Body of pancreas (tissue), 4 donors: ENCODE data around the gene DOK5. TPM values are rescaled to one million over a fixed set of nuclear protein-coding genes. Genes with fewer than 3 reads are reported as not detected.

Source experiments
- ATAC-seq: fragments of 150-250 bp; one replicate; pipeline ENCODE4 v1.9.1; 2016
- DNase-seq, 4 donors: peaks; one replicate each; pipeline ENCODE4 v3.0.0-alpha.2; 2019
- H3K27ac ChIP-seq, 4 donors: fragments of 200-600 bp; sonication (generic); 1 replicate in 3 of 4; 2 replicates in 1 of 4; pipeline versions ENCODE4 v1.5.1 to v1.6.1; 2016 to 2019; ENCODE audit warnings: mild to moderate bottlenecking in 1 of 4, mixed read lengths in 1 of 4, moderate library complexity in 1 of 4
- H3K27me3 ChIP-seq, 2 donors: fragments of 200-600 bp; sonication (generic); one replicate each; pipeline ENCODE4 v1.6.0; 2016; ENCODE audit warnings: mild to moderate bottlenecking in 1 of 2
- H3K36me3 ChIP-seq, 2 donors: fragments of 200-600 bp; sonication (generic); replicated peaks in 1 of 2; 2 replicates each; pipeline ENCODE4 v1.5.1; 2016; ENCODE audit warnings: low read depth in 2 of 2; ENCODE audit not compliant: insufficient read depth in 1 of 2
- H3K4me1 ChIP-seq: fragments of 200-600 bp; sonication (generic); one replicate; pipeline ENCODE4 v1.6.0; 2016
- H3K4me3 ChIP-seq, 2 donors: fragments of 200-600 bp; sonication (generic); 1 replicate in 1 of 2; 2 replicates in 1 of 2; pipeline ENCODE4 v1.5.1; 2016 to 2019
- H3K9me3 ChIP-seq, 3 donors: fragments of 200-600 bp; sonication (generic); 1 replicate in 2 of 3; 2 replicates in 1 of 3; pipeline ENCODE4 v1.5.1; 2016
- CTCF ChIP-seq, 7 experiments: fragments of 450-650 bp in 4 of 7; fragments of 200-600 bp in 3 of 7; sonication (generic) in 3 of 7; IDR thresholded peaks; one replicate each; pipeline ENCODE4 v1.5.1; 2016 to 2019; ENCODE audit warnings: antibody characterized with exemption in 7 of 7
- POLR2A ChIP-seq, 3 donors: fragments of 450-650 bp; IDR thresholded peaks; one replicate each; pipeline ENCODE4 v1.6.1; 2016; ENCODE audit warnings: antibody characterized with exemption in 3 of 3, mild to moderate bottlenecking in 2 of 3
- WGBS, 2 donors: methylation state at CpG; one replicate each; pipeline ENCODE4 v1.1.5; 2017; 5-methylcytosine and 5-hydroxymethylcytosine counted together
- intact Hi-C: fragments of 100-400 bp; cut with DNase I; formaldehyde crosslinking; loops from one replicate; pipeline ENCODE4 v1.15.1; 2023
- total RNA-seq, 2 donors: library from RNA; depleted of rRNA; stranded (reverse); fragments of >200 nt; gene quantifications; one replicate each; pipeline ENCODE4 v1.1.0, GENCODE V29; 2016

Gene DOK5
- total RNA-seq, 2 donors from 2014 or later = 1.3 TPM; not detected in 1

DNA sequence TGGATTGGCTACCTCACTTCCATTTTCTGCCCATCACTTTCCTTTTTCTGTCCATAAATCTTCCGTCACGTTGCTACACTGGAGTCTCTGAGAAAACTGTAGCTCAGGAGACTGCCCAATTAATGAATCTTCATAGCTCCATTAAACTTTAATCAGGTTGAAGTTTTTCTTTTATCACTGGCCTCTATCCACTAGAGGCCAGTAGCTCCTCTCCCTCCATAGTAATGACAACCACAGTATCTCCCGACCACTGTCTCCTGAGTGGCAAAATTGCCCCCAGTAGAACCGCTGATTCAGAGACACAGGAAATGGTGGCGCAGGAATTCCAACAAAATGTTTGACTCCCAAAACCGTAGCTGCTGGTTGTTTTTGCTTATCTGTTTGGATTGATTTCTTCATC, 18.4 kb upstream of the DOK5 start:
- 70 to 74% methylated on average over 6 of the region's 6 CpGs for WGBS, 2 donors
- no peak for TF ChIP-seq CTCF (IDR thresholded peaks at IDR 0.05)
- no peak for TF ChIP-seq POLR2A (IDR thresholded peaks at IDR 0.05)
- intact Hi-C loops = no loop called here

GRCh38 chr20:54458219-54458618, 17.2 kb upstream of the DOK5 start:
- WGBS, 2 donors = 50 to 51% methylated on average over 1 of the region's 1 CpG
- no peak for ATAC-seq

More for the DNA sequence above, 18.4 kb upstream of the DOK5 start:
- ATAC-seq = no peak
- DNase-seq = no peak
- Histone ChIP-seq H3K27ac (no peak overlapping the region), H3K4me3 (no peak overlapping the region), H3K4me1 (no peaks in the 10 kb centered on the region), H3K9me3 (no peaks in the 10 kb centered on the region), H3K36me3 (no peaks in the 10 kb centered on the region), H3K27me3 (no peaks in the 10 kb centered on the region)

DNA sequence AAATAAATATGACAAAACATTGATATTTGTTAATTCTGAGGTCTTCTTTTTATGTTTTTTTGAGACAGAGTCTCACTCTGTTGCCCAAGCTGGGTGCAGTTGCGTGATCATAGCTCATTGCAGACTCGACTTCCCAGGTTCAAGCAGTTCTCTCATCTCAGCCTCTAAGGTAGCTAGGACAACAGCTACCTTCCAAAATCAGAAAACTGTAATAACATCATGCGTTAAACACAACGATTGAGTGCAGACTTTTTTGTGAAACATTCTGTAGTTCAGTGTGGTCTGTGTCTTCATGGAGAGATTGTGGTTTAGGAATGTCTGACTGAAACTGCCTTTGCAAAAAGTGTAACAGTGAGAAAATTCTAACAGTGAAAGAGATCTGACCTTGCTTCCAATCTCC, 16.1 kb upstream of the DOK5 start:
- TF ChIP-seq POLR2A (IDR thresholded peaks at IDR 0.05) (no peak), CTCF (IDR thresholded peaks at IDR 0.05) (no peak)

More at GRCh38 chr20:54458219-54458618, 17.2 kb upstream of the DOK5 start:
- H3K36me3 ChIP-seq = no peaks in the 10 kb centered on the region
- no peak for DNase-seq
- no peak for TF ChIP-seq CTCF (IDR thresholded peaks at IDR 0.05)
- no peak for TF ChIP-seq POLR2A (IDR thresholded peaks at IDR 0.05)
- H3K27ac ChIP-seq = no peak overlapping the region
- no peak overlapping the region for H3K4me3 ChIP-seq
- H3K4me1 ChIP-seq = no peaks in the 10 kb centered on the region
- H3K9me3 ChIP-seq = no peaks in the 10 kb centered on the region
- no peaks in the 10 kb centered on the region for H3K27me3 ChIP-seq
- intact Hi-C loops = no loop called here

DNA sequence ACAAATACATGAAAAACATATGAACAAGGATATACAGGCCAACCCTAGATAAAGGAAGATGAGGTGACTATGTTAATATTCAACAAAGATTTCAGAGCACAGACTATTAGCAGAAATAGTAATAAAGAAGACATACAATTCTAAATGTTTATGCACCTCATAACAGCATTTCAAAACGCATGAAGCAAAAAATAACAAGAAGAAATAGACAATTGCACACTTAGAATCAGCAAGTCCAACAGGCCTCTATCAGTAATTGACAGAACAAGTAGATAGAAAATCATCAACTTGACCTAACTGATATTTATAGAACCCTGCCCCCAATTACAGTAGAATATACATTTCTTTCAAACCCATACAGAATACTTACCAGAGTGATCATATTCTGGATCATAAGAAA, 11.4 kb upstream of the DOK5 start:
- no peaks in the 10 kb centered on the region for H3K9me3 ChIP-seq
- DNase-seq (no peak), ATAC-seq (no peak)
- H3K4me1 ChIP-seq = no peaks in the 10 kb centered on the region
- H3K36me3 ChIP-seq = no peaks in the 10 kb centered on the region
- no peak overlapping the region for H3K4me3 ChIP-seq
- 43 to 56% methylated on average over 1 of the region's 1 CpG for WGBS, 2 donors
- no peak overlapping the region for H3K27ac ChIP-seq
- intact Hi-C loops = no loop called here
- TF ChIP-seq POLR2A (IDR thresholded peaks at IDR 0.05) = no peak
- TF ChIP-seq CTCF (IDR thresholded peaks at IDR 0.05) = no peak
- H3K27me3 ChIP-seq = no peaks in the 10 kb centered on the region

More for the DNA sequence above, 16.1 kb upstream of the DOK5 start:
- no peaks in the 10 kb centered on the region for H3K36me3 ChIP-seq
- intact Hi-C loops = no loop called here
- H3K4me1 ChIP-seq = no peaks in the 10 kb centered on the region
- ATAC-seq (no peak), DNase-seq (no peak)
- H3K9me3 ChIP-seq = no peaks in the 10 kb centered on the region
- no peaks in the 10 kb centered on the region for H3K27me3 ChIP-seq
- WGBS, 2 donors = 74 to 78% methylated on average over 4 of the region's 4 CpGs
- no peak overlapping the region for H3K27ac ChIP-seq
- H3K4me3 ChIP-seq = no peak overlapping the region

- no peak for TF ChIP-seq CTCF (IDR thresholded peaks at IDR 0.05)
- TF ChIP-seq POLR2A (IDR thresholded peaks at IDR 0.05) = no peak
- Histone ChIP-seq H3K4me1 (no peaks in the 10 kb centered on the region), H3K36me3 (no peaks in the 10 kb centered on the region), H3K9me3 (no peaks in the 10 kb centered on the region), H3K4me3 (no peak overlapping the region), H3K27me3 (no peaks in the 10 kb centered on the region), H3K27ac (no peak overlapping the region)
- ATAC-seq (no peak), DNase-seq (no peak)
- intact Hi-C loops = no loop called here
- WGBS, 2 donors = 92 to 93% methylated on average over 3 of the region's 3 CpGs
Observed at GRCh38 chr20:54466127-54466526, 9.3 kb upstream of the DOK5 start.
